ENCODE results near the gene ATP2B1. TPM values are rescaled to one million over a fixed set of nuclear protein-coding genes. Genes with fewer than 3 reads are reported as not detected.
A peak's percentile ranks its signal among the peaks of the same experiment; 100 is the strongest.

The ATP2B1 gene
- total and polyA plus RNA-seq, 7 experiments from 2014 or later: 11.0 to 101 (median 43.3) TPM

DNA sequence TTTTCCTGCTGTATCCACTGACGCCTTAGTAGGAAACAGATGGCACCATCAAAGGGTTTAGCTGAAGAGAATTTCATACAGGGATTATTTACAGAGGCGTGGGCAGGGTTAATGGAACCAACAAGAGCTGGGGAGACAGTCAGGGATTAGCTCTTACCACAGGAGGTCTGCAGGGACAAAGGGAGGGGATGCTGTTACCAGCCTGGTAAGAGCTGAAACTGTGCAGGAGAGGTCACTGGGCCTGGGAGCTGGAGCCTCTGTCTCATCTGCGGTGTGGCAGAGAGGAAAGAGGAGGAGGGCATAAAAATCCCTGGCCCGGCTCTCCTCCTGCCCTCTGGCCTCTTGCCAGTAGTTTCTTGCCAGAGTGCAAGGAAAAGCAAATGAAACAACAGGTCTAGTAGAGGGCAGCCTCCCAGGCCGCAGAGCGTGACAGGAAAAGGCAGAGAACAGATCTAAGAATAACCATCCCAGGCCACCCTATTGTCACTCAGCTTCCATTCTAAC is 163.9 kb downstream of the ATP2B1 start:
- Mint-ChIP-seq H3K4me3 (no peak overlapping the region), H3K4me1 (peaks cover 5 to 10% (median 6%) of the 10 kb centered on the region in 7 donors)
- intact Hi-C loops (cut with micrococcal nuclease): loop anchor here (5.0 to 10.0 kb wide), 8 partner anchors 163 to 1780 kb away; partner anchors contain the start of genes ATP2B1 (in 2 of the 2) and CCER1 (in 1 of the 2)

GRCh38 chr12:89544022-89544421 is 164.6 kb downstream of the ATP2B1 start:
- POLR2A ChIA-PET: interaction anchor here (1.0 to 1.1 kb wide), 2 partner anchors 55 to 561 kb away, joined by 3 to 10 read pairs; no protein-coding TSS in a partner anchor
- DNase-seq (no peak), ATAC-seq (no peak)
- no peak overlapping the region for H3K27ac ChIP-seq (ENCODE audit: low read depth, low read length)
- Mint-ChIP-seq H3K4me1 (peaks cover 5 to 10% (median 6%) of the 10 kb centered on the region in 7 donors), H3K36me3 (no peaks in the 10 kb centered on the region), H3K27me3 (peaks cover 0 to 4% (median 0%) of the 10 kb centered on the region in 5 donors), H3K27ac (no peak overlapping the region), H3K9me3 (peaks cover 0 to 4% (median 0%) of the 10 kb centered on the region in 11 donors), H3K4me3 (no peak overlapping the region)
- H3K9me3 ChIP-seq (ENCODE audit: control insufficient read depth in 2 of 3, low read length in 3 of 3): no peaks in the 10 kb centered on the region
- H3K4me1 ChIP-seq (ENCODE audit: control insufficient read depth in 2 of 2, insufficient read depth in 2 of 2, low read length in 2 of 2): no peaks in the 10 kb centered on the region
- intact Hi-C loops (cut with micrococcal nuclease): loop anchor here (5.0 to 10.0 kb wide), 8 partner anchors 163 to 1781 kb away; partner anchors contain the start of genes ATP2B1 (in 2 of the 2) and CCER1 (in 1 of the 2)
- CTCF ChIA-PET: interaction anchor here (0.6 to 4.4 kb wide), 9 partner anchors 8 to 1416 kb away, joined by 3 to 57 read pairs (median 3); no protein-coding TSS in a partner anchor
- H3K36me3 ChIP-seq (ENCODE audit: control insufficient read depth in 2 of 3, insufficient read depth in 3 of 3, low read length in 3 of 3): no peaks in the 10 kb centered on the region
- H3K4me3 ChIP-seq (ENCODE audit: low read length): no peak overlapping the region
- no peaks in the 10 kb centered on the region for H3K27me3 ChIP-seq (ENCODE audit: control insufficient read depth in 2 of 2, insufficient read depth in 2 of 2, low read length in 2 of 2)

More for the DNA sequence above, 163.9 kb downstream of the ATP2B1 start:
- H3K27ac Mint-ChIP-seq: no peak overlapping the region
- Histone ChIP-seq H3K4me1 (ENCODE audit: control insufficient read depth in 2 of 2, insufficient read depth in 2 of 2, low read length in 2 of 2) (no peaks in the 10 kb centered on the region), H3K9me3 (ENCODE audit: control insufficient read depth in 2 of 3, low read length in 3 of 3) (no peaks in the 10 kb centered on the region), H3K27me3 (ENCODE audit: control insufficient read depth in 2 of 2, insufficient read depth in 2 of 2, low read length in 2 of 2) (no peaks in the 10 kb centered on the region), H3K4me3 (ENCODE audit: low read length) (no peak overlapping the region), H3K36me3 (ENCODE audit: control insufficient read depth in 2 of 3, insufficient read depth in 3 of 3, low read length in 3 of 3) (no peaks in the 10 kb centered on the region), H3K27ac (ENCODE audit: low read depth, low read length) (no peak overlapping the region)
- no peaks in the 10 kb centered on the region for H3K36me3 Mint-ChIP-seq
- peaks cover 0 to 4% (median 0%) of the 10 kb centered on the region in 5 donors for H3K27me3 Mint-ChIP-seq
- CTCF ChIA-PET: interaction anchor here (0.6 to 4.4 kb wide), 6 partner anchors 24 to 1415 kb away, joined by 3 to 57 read pairs (median 6); no protein-coding TSS in a partner anchor
- H3K9me3 Mint-ChIP-seq: peaks cover 0 to 4% (median 0%) of the 10 kb centered on the region in 11 donors
- DNase-seq: no peak
- ATAC-seq: no peak
- POLR2A ChIA-PET: interaction anchor here (1.0 kb wide), 1 partner anchor 56 kb away, joined by 10 read pairs; no protein-coding TSS in a partner anchor

- peak overlapping the region in 1 of 10 donors; percentile 36 for H3K4me3 Mint-ChIP-seq
- ATAC-seq (peak; percentile 91), DNase-seq (peak; percentile 20 to 75 (median 64))
- H3K27me3 Mint-ChIP-seq: peaks cover 0 to 4% (median 0%) of the 10 kb centered on the region in 5 donors
- Histone ChIP-seq H3K36me3 (ENCODE audit: control insufficient read depth in 2 of 3, insufficient read depth in 3 of 3, low read length in 3 of 3) (no peaks in the 10 kb centered on the region), H3K4me1 (ENCODE audit: control insufficient read depth in 2 of 2, insufficient read depth in 2 of 2, low read length in 2 of 2) (no peaks in the 10 kb centered on the region), H3K9me3 (ENCODE audit: control insufficient read depth in 2 of 3, low read length in 3 of 3) (no peaks in the 10 kb centered on the region), H3K27me3 (ENCODE audit: control insufficient read depth in 2 of 2, insufficient read depth in 2 of 2, low read length in 2 of 2) (no peaks in the 10 kb centered on the region), H3K27ac (ENCODE audit: low read depth, low read length) (no peak overlapping the region), H3K4me3 (ENCODE audit: low read length) (no peak overlapping the region)
- ChIA-PET POLR2A (interaction anchor here (0.9 to 1.1 kb wide), 2 partner anchors 186 to 562 kb away, joined by 3 read pairs; no protein-coding TSS in a partner anchor), CTCF (interaction anchor here (1.0 to 4.4 kb wide), 11 partner anchors 9 to 1311 kb away, joined by 3 to 57 read pairs (median 4); no protein-coding TSS in a partner anchor)
- no peaks in the 10 kb centered on the region for H3K36me3 Mint-ChIP-seq
- intact Hi-C loops (cut with micrococcal nuclease): loop anchor here (1.0 to 10.0 kb wide), 18 partner anchors 164 to 1782 kb away; partner anchors contain the start of genes ATP2B1 (in 2 of the 2) and CCER1 (in 1 of the 2)
- H3K4me1 Mint-ChIP-seq: peaks cover 5 to 10% (median 6%) of the 10 kb centered on the region in 7 donors
- peak overlapping the region in 1 of 9 donors; percentile 3 for H3K27ac Mint-ChIP-seq
- H3K9me3 Mint-ChIP-seq: peaks cover 0 to 4% (median 0%) of the 10 kb centered on the region in 11 donors
These were observed 165.6 kb downstream of the ATP2B1 start for GRCh38 chr12:89542912-89543592.

GRCh38 chr12:89542236-89542635 is 166.4 kb downstream of the ATP2B1 start:
- Histone ChIP-seq H3K9me3 (ENCODE audit: control insufficient read depth in 2 of 3, low read length in 3 of 3) (no peaks in the 10 kb centered on the region), H3K27me3 (ENCODE audit: control insufficient read depth in 2 of 2, insufficient read depth in 2 of 2, low read length in 2 of 2) (no peaks in the 10 kb centered on the region), H3K4me3 (ENCODE audit: low read length) (no peak overlapping the region), H3K36me3 (ENCODE audit: control insufficient read depth in 2 of 3, insufficient read depth in 3 of 3, low read length in 3 of 3) (no peaks in the 10 kb centered on the region), H3K27ac (ENCODE audit: low read depth, low read length) (no peak overlapping the region), H3K4me1 (ENCODE audit: control insufficient read depth in 2 of 2, insufficient read depth in 2 of 2, low read length in 2 of 2) (no peaks in the 10 kb centered on the region)
- H3K4me3 Mint-ChIP-seq: no peak overlapping the region
- no peaks in the 10 kb centered on the region for H3K36me3 Mint-ChIP-seq
- peaks cover 0 to 4% (median 0%) of the 10 kb centered on the region in 5 donors for H3K27me3 Mint-ChIP-seq
- H3K27ac Mint-ChIP-seq: no peak overlapping the region
- POLR2A ChIA-PET: interaction anchor here (0.9 kb wide), 1 partner anchor 185 kb away, joined by 3 read pairs; no protein-coding TSS in a partner anchor
- H3K9me3 Mint-ChIP-seq: peaks cover 0 to 4% (median 0%) of the 10 kb centered on the region in 11 donors
- CTCF ChIA-PET: interaction anchor here (1.0 to 4.4 kb wide), 8 partner anchors 10 to 1312 kb away, joined by 3 to 57 read pairs (median 4); no protein-coding TSS in a partner anchor
- DNase-seq (no peak), ATAC-seq (no peak)
- intact Hi-C loops (cut with micrococcal nuclease): loop anchor here (2.0 to 10.0 kb wide), 11 partner anchors 165 to 1783 kb away; partner anchors contain the start of genes ATP2B1 (in 2 of the 2) and CCER1 (in 1 of the 2)
- H3K4me1 Mint-ChIP-seq: peaks cover 5 to 10% (median 6%) of the 10 kb centered on the region in 7 donors

DNA sequence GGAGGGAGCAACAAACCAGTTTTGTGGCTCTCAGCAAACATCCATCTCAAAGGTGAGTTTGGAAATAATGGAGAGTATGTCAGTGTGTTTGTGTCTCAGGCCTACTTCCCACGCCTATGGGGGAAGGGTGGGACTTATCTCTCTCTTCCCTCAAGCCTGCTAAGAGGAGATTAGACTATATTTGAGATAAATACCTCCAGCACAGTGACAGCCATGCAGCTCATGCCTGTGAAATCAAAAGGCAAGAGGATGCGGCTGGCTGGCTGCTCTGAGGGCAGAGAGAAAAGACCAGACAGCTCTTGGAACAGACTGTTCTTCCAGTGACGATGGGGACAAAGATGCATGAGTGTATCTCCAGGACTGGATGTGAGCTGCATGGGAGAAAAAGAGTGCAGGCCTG is 168.1 kb downstream of the ATP2B1 start:
- Histone ChIP-seq H3K27ac (ENCODE audit: low read depth, low read length) (no peak overlapping the region), H3K4me1 (ENCODE audit: control insufficient read depth in 2 of 2, insufficient read depth in 2 of 2, low read length in 2 of 2) (no peaks in the 10 kb centered on the region), H3K36me3 (ENCODE audit: control insufficient read depth in 2 of 3, insufficient read depth in 3 of 3, low read length in 3 of 3) (no peaks in the 10 kb centered on the region), H3K27me3 (ENCODE audit: control insufficient read depth in 2 of 2, insufficient read depth in 2 of 2, low read length in 2 of 2) (no peaks in the 10 kb centered on the region), H3K4me3 (ENCODE audit: low read length) (no peak overlapping the region), H3K9me3 (ENCODE audit: control insufficient read depth in 2 of 3, low read length in 3 of 3) (no peaks in the 10 kb centered on the region)
- no peaks in the 10 kb centered on the region for H3K27me3 Mint-ChIP-seq
- H3K4me3 Mint-ChIP-seq: no peak overlapping the region
- ATAC-seq: no peak
- no peaks in the 10 kb centered on the region for H3K36me3 Mint-ChIP-seq
- H3K9me3 Mint-ChIP-seq: peaks cover 0 to 4% (median 0%) of the 10 kb centered on the region in 11 donors
- peak overlapping the region in 1 of 9 donors; percentile 43 for H3K27ac Mint-ChIP-seq
- intact Hi-C loops (cut with micrococcal nuclease): loop anchor here (5.0 to 10.0 kb wide), 8 partner anchors 167 to 1784 kb away; partner anchors contain the start of genes ATP2B1 (in 2 of the 2) and CCER1 (in 1 of the 2)
- ChIA-PET POLR2A (no interaction called here), CTCF (interaction anchor here (0.8 kb wide), 1 partner anchor 25 kb away, joined by 3 read pairs; no protein-coding TSS in a partner anchor)
- H3K4me1 Mint-ChIP-seq: peaks cover 5 to 10% (median 6%) of the 10 kb centered on the region in 7 donors
- no peak for DNase-seq
